Mammary epithelial cell (primary cell): ENCODE data around the gene CLCN2.

Source experiments
- EZH2 ChIP-seq: IDR thresholded peaks from 2 replicates; pipeline ENCODE4 v1.6.1; 2012; ENCODE audit warnings: low read length, inconsistent platforms, borderline replicate concordance
- TF ChIP-seq, protein P1 (sequence below), 2 donors: IDR thresholded peaks in 1 of 2; conservative IDR thresholded peaks in 1 of 2; 2 replicates each; pipeline ENCODE4 v1.5.1; 2011 to 2012; ENCODE audit warnings: inconsistent platforms in 2 of 2, low read length in 2 of 2, mild to moderate bottlenecking in 2 of 2, control low read depth in 1 of 2, low read depth in 1 of 2; ENCODE audit not compliant: insufficient read depth in 1 of 2; ENCODE audit errors: extremely low read depth in 1 of 2

DNA sequence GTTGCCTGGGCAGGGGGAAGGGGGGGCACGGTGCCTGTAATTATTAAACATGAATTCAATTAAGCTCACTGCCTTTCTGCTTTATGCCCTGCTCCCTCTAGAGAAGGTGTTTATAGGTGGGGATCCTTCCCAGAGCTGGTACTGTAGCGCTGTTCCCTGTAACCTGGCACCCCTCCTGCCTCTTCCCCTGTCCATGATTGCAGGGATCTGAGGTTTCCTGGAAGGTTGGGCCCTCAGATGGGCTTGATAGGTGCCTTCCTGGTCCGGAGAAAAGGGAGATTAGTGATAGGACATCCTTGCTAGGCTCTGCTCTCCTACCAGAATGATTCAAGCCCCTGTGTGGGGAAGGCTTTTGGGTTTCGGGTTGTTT lies 26.1 kb downstream of the CLCN2 start:
- TF ChIP-seq, protein P1, sequence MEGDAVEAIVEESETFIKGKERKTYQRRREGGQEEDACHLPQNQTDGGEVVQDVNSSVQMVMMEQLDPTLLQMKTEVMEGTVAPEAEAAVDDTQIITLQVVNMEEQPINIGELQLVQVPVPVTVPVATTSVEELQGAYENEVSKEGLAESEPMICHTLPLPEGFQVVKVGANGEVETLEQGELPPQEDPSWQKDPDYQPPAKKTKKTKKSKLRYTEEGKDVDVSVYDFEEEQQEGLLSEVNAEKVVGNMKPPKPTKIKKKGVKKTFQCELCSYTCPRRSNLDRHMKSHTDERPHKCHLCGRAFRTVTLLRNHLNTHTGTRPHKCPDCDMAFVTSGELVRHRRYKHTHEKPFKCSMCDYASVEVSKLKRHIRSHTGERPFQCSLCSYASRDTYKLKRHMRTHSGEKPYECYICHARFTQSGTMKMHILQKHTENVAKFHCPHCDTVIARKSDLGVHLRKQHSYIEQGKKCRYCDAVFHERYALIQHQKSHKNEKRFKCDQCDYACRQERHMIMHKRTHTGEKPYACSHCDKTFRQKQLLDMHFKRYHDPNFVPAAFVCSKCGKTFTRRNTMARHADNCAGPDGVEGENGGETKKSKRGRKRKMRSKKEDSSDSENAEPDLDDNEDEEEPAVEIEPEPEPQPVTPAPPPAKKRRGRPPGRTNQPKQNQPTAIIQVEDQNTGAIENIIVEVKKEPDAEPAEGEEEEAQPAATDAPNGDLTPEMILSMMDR (conservative IDR thresholded peaks at IDR 0.05 in 1 of 2, IDR thresholded peaks at IDR 0.05 in 1 of 2; ENCODE audit: extremely low read depth in 1 of 2, insufficient read depth in 1 of 2, low read depth in 1 of 2, low read length in 2 of 2) = no peak
- no peak for TF ChIP-seq EZH2
